Stimulated activated naive B cell treated with anti-CD40 and anti-IgM and Interleukin-4, amounts not matched to agents 10 μg/mL and 1 μg/mL and 100 μg/mL, for 72 hours (primary cell): ENCODE data around the gene KIF12.
A peak's percentile ranks its signal among the peaks of the same experiment; 100 is the strongest.

ENCODE experiments used
- ATAC-seq, 2 donors: fragments of 150-1000 bp; cut with Tn5 transposase; replicated peaks; 2 replicates each; pipeline ENCODE4 v1.10.0; 2021; ENCODE audit warnings: moderate library complexity in 1 of 2
- DNase-seq: peaks from one replicate; pipeline ENCODE4 v3.0.0; 2021
- H3K27ac Mint-ChIP-seq: one replicate; pipeline ENCODE4 v1.8.0; 2022; ENCODE audit warnings: mild to moderate bottlenecking, mixed read lengths
- H3K27me3 Mint-ChIP-seq, 2 donors: one replicate each; pipeline ENCODE4 v1.8.0; 2022; ENCODE audit warnings: mixed read lengths in 2 of 2
- H3K36me3 Mint-ChIP-seq, 2 donors: one replicate each; pipeline ENCODE4 v1.8.0; 2022; ENCODE audit warnings: mixed read lengths in 2 of 2, mild to moderate bottlenecking in 1 of 2
- H3K4me1 Mint-ChIP-seq, 2 donors: one replicate each; pipeline ENCODE4 v1.8.0; 2022; ENCODE audit warnings: mixed read lengths in 2 of 2, mild to moderate bottlenecking in 1 of 2
- H3K4me3 Mint-ChIP-seq, 2 donors: one replicate each; pipeline ENCODE4 v1.8.0; 2022; ENCODE audit warnings: mild to moderate bottlenecking in 2 of 2, mixed read lengths in 2 of 2, moderate library complexity in 1 of 2
- H3K9me3 Mint-ChIP-seq, 2 donors: one replicate each; pipeline ENCODE4 v1.8.0; 2022; ENCODE audit warnings: mixed read lengths in 2 of 2, mild to moderate bottlenecking in 1 of 2

The KIF12 gene

DNA sequence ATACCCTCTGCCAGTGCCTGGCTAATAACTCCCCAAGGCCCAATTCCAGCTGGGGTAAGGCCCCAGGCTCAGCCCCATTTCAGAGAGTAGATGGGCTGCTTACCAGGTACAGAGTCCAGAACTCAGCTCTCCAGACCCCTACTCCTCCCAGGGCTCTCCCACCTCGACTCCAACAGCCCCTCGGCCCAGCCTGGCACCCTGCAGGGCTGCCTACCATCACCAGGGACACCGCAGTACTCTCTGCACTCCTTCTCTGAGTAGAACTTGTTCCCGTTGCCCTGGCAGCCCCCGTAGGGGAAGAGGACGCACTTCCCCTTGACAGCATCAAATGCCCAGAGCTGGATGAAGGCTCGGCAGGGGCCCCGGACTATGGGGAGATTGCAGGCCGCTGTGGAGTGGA is 38.4 kb downstream of the KIF12 start:
- DNase-seq (no peak), ATAC-seq (no peak)
- no peak overlapping the region for H3K4me3 Mint-ChIP-seq
- H3K27ac Mint-ChIP-seq = no peak overlapping the region
- peaks cover 3 to 4% of the 10 kb centered on the region in 2 donors for H3K36me3 Mint-ChIP-seq
- peaks cover 13 to 17% of the 10 kb centered on the region in 2 donors for H3K27me3 Mint-ChIP-seq
- peaks cover 0 to 3% of the 10 kb centered on the region in 2 donors for H3K9me3 Mint-ChIP-seq
- H3K4me1 Mint-ChIP-seq = peaks cover 10 to 36% of the 10 kb centered on the region in 2 donors

DNA sequence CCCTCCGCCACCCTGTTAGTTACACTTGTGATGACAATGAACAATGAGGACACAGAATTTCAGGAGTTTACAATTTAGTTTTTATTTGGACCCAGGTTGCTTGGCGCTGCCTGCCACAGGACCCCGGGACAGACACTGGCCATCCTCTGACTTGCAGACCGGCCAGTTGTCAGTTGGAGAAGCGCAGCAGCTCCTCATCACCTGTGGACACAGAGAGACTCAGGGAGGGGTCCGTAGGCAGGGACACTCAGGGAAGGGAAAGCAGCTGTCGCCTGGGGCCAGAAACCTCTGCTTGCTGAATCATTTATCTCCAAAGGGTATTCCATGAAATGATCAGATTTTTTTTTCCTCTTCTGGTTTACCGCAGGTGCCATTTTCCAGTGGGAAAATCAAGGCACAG is 39.0 kb downstream of the KIF12 start:
- ATAC-seq (no peak), DNase-seq (no peak)
- peaks cover 10 to 39% of the 10 kb centered on the region in 2 donors for H3K4me1 Mint-ChIP-seq
- peaks cover 0 to 3% of the 10 kb centered on the region in 2 donors for H3K9me3 Mint-ChIP-seq
- no peak overlapping the region for H3K27ac Mint-ChIP-seq
- H3K36me3 Mint-ChIP-seq = peaks cover 3 to 4% of the 10 kb centered on the region in 2 donors
- peaks cover 13 to 17% of the 10 kb centered on the region in 2 donors for H3K27me3 Mint-ChIP-seq
- H3K4me3 Mint-ChIP-seq = no peak overlapping the region

DNA sequence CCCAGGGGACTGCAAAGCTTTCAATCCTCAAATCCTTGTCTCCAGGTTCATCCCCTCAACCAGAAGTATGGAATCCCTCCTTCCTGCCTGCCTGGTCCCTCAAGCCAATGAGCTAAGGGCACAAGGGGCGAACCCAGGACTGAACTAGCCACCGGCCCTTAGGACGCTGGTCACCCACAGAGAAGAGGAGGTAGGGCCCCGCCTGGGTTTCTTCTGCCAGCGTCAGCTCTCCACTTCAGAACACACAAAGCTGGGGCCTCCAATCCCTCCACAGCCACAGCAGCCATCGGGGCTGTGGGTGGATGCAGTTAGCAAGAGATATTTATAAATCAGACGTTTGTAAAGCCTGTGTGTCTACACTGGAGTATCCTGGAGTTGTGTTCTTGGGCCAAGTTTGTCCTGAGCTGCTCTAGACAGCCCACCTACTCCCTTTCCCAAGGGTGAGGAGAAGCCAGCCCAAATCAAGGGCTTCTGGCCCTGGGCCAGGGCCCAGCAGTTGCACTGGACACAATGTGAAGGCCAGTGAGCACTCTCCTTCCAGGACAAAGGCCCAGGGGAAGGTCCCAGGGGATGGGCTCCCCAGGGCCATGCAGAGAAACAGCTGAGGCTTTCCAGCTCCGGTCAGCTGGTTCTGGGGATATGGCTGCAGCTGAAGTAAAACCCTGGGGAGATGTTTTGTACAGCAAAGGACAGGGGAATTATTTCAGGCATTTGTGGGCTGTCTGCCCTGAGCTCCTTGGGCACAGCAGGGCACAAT is 39.9 kb downstream of the KIF12 start:
- Mint-ChIP-seq H3K27me3 (peaks cover 13 to 17% of the 10 kb centered on the region in 2 donors), H3K27ac (no peak overlapping the region), H3K36me3 (peaks cover 3 to 4% of the 10 kb centered on the region in 2 donors), H3K9me3 (peaks cover 0 to 3% of the 10 kb centered on the region in 2 donors), H3K4me3 (no peak overlapping the region), H3K4me1 (peaks cover 11 to 39% of the 10 kb centered on the region in 2 donors)
- ATAC-seq (peak; percentile 27 to 42), DNase-seq (no peak)

DNA sequence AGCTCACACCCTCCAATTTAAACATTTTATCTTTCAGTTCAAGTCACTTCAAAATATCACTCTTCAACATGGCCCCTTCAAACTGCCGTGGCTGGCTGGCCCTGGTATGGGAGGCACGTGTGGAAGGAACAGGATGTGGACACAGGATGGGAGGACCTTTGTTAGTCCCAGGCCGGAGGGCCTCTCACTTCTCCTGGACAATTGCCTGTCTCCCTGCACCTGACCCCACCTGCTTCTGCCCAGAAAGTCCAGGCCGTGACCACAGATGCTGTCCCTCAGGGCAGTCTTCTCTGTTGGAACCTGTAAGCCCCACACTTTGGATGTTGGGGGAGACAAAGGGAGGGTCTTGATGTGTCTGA is 40.4 kb downstream of the KIF12 start:
- ATAC-seq = peak; percentile 33 to 37
- peaks cover 0 to 2% of the 10 kb centered on the region in 2 donors for H3K9me3 Mint-ChIP-seq

DNA sequence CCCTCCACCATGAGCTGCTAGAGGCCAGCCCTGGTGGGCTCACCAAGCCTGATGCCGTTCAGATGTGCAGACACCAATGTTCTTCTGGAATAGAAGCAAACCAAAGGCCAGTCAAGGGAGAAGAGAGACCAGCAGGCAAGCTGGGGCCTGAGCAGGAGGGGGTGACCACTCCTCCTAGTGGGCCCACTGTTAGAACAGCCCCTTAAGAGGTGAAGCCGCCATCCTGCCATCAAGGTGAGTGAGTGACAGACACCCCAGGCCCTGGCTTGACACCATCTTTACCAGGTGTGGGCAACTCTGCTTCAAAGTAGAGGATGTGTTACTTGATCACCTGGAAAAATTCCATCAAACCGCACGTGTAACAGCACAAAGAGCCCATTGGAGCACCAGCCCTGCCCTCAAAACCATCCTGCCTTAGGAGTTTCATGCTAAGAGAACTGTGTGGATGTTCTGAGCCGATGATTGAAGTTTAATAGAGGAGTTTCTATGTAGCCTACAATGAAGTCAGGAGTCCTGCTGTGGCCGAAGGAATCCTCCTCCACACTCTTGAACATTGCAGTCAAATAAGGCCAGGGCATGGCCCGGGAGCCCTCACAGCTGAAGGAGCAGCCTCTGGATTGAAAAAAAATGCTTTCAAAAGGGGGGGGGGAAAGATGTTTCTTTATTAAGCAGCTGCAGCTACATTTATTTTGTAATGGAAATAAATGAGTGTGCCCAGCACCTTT is 41.8 kb downstream of the KIF12 start:
- DNase-seq (no peak), ATAC-seq (no peak)
- Mint-ChIP-seq H3K36me3 (no peaks in the 10 kb centered on the region), H3K27ac (no peak overlapping the region), H3K4me1 (peaks cover 11 to 39% of the 10 kb centered on the region in 2 donors), H3K4me3 (no peak overlapping the region), H3K9me3 (no peaks in the 10 kb centered on the region), H3K27me3 (peaks cover 0 to 6% of the 10 kb centered on the region in 2 donors)

More for the DNA sequence above, 40.4 kb downstream of the KIF12 start:
- Mint-ChIP-seq H3K4me3 (no peak overlapping the region), H3K4me1 (peaks cover 11 to 39% of the 10 kb centered on the region in 2 donors), H3K27ac (no peak overlapping the region), H3K36me3 (peaks cover 2 to 3% of the 10 kb centered on the region in 2 donors), H3K27me3 (peaks cover 10 to 15% of the 10 kb centered on the region in 2 donors)
- no peak for DNase-seq

DNA sequence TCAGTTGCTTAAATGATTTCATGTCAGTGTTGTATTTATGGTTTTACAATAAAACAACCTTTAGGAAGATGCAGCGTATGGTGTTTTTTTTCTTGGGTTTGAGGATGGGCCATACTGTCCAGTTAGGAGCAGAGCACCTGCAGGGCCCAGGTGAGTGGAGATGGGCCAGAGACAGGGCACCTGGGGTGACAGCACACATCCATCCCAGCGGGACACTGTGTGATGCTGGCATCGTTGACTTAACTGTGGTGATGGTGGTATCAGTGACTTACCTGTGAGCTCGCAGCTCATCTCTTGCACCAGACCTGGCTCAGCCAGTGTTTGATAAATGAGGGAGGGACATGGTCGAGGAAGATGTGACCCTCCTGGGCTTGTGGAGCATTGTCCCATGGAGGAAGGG is 42.6 kb downstream of the KIF12 start:
- DNase-seq (no peak), ATAC-seq (no peak)
- Mint-ChIP-seq H3K4me1 (peaks cover 8 to 39% of the 10 kb centered on the region in 2 donors), H3K9me3 (no peaks in the 10 kb centered on the region), H3K4me3 (peak overlapping the region; percentile 1 to 17), H3K27ac (peak overlapping the region; percentile 31), H3K36me3 (no peaks in the 10 kb centered on the region), H3K27me3 (no peaks in the 10 kb centered on the region)

DNA sequence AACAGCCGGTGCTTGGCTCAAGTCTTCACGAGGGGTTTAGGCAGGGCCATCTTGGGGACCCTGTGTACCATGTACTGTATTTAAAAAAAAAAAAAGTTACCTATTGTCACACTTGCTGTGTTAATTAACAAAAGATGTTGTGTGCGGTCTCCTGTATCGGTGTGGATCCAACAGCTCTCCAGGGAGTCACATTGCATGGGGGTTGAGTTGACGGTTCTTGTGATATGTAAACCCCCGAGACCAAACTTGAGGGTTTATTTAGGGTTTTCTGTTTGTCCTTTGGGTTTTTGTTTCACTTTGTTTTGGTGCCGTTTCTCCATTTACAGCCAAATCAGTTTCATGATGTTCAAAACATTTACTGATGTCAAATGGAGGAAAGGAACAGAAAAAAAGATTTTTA is 43.2 kb downstream of the KIF12 start:
- DNase-seq = no peak
- Mint-ChIP-seq H3K36me3 (peaks cover 2 to 3% of the 10 kb centered on the region in 2 donors), H3K27ac (no peak overlapping the region), H3K9me3 (no peaks in the 10 kb centered on the region), H3K4me1 (peaks cover 8 to 39% of the 10 kb centered on the region in 2 donors), H3K4me3 (peak overlapping the region in 1 of 2 donors; percentile 46), H3K27me3 (no peaks in the 10 kb centered on the region)
- peak; percentile 35 to 57 for ATAC-seq

DNA sequence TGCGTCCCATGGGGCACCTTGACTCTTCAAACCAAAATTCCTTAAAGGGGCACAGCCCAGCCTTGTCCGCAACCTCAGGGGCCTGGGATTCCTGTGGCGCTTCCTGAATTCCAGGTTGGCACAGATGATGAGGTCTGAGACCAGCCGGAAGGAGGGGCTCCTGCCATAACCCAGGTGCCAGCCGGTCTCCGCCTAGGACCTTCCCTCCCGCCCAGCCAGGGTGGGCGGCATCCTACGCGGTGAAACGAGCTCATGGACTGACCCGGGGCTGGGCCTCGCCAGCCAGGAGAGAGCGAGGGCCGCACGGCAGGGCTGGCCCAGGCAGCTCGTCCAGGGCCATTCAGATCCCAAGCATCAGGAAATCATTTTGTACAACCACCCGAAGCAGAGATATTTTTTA is 44.0 kb downstream of the KIF12 start:
- DNase-seq (no peak), ATAC-seq (no peak)
- peaks cover 8 to 32% of the 10 kb centered on the region in 2 donors for H3K4me1 Mint-ChIP-seq
- H3K9me3 Mint-ChIP-seq = no peaks in the 10 kb centered on the region
- H3K27ac Mint-ChIP-seq = no peak overlapping the region
- no peak overlapping the region for H3K4me3 Mint-ChIP-seq
- H3K27me3 Mint-ChIP-seq = no peaks in the 10 kb centered on the region
- peaks cover 3 to 6% of the 10 kb centered on the region in 2 donors for H3K36me3 Mint-ChIP-seq

DNA sequence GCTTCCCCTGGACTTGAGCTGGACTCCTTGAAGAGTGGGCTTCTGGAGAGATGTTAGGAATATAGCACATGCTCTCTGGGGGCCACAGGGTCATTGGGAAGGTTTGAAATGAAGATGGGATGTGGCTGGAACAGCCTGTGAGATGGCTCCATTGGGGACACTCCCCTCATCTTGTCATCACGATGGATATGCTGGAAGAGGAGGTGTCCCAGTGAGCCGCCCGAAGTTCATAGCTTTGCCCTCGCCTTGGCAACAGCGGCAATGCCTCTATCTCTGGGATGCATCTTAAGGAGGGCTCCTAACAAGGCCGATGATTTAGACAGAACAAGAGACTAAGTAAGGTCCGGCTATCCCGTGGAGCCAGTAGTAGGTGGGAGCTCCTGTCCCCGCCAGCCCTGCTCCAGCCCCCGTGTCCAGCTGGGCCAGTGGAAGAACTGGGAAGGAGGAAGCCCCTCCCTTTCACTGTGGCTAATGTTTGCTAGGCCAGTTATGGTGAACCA is 44.9 kb downstream of the KIF12 start:
- Mint-ChIP-seq H3K4me1 (peaks cover 7 to 24% of the 10 kb centered on the region in 2 donors), H3K4me3 (no peak overlapping the region), H3K27ac (no peak overlapping the region), H3K36me3 (peaks cover 6 to 9% of the 10 kb centered on the region in 2 donors), H3K9me3 (no peaks in the 10 kb centered on the region), H3K27me3 (no peaks in the 10 kb centered on the region)
- DNase-seq = no peak
- ATAC-seq = no peak

DNA sequence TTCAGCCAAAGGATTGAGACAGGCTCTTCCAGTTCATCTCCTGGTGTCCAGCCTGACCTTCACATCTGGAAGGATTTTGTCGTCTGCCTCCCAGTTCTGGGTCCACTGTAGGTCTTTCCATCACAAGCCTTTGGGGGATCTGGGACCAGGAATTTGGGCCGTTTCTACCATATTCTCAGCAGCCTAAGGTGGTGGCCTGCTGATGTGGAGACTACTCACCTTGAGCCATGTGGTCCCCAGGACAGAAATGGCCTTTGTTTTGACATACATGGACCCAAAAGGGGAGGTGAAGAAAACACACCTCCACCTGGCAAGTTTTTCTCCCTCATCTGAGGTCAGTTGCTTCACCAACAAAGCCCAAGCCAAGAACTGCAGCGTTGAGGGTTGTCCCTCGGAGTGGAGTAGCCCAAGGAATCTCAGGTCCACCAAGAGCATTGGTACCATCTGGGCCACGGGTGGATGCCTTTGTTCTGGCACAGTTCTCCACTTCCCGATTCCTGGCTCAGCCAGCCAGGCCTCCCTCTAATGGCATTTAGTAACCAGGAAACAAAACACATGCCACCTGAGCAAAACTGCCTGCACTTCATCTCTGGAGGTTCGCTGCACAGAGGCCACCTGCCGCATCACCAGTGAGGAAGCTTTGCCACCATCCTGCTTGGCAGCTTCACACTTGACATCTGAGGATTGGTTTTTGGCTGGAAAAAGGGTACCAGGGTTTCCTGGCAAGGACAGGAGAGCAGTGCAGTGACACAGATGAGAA is 45.7 kb downstream of the KIF12 start:
- Mint-ChIP-seq H3K36me3 (peaks cover 6 to 9% of the 10 kb centered on the region in 2 donors), H3K9me3 (no peaks in the 10 kb centered on the region), H3K27ac (peak overlapping the region; percentile 49), H3K27me3 (no peaks in the 10 kb centered on the region), H3K4me1 (peaks cover 4 to 16% of the 10 kb centered on the region in 2 donors), H3K4me3 (no peak overlapping the region)
- ATAC-seq (no peak), DNase-seq (no peak)

DNA sequence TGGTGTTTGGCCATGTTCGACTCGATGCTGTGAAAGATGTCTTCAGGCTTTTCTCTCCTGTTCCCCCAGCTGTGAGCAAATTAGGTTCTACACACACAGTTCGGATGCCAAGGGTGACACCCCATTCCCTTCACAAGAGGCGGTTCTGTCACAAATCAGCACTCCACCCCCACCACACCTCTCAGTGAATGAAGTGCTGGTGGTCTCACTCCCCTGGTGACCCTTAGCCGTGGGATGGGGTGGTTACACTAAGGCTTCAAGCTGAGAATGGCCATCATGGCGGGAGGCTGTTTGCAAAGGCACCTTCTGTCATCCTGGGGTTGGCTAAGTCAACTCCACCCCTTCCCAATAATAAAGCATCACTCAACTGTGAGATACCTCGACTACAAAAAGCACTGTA is 47.4 kb downstream of the KIF12 start:
- H3K27ac Mint-ChIP-seq = no peak overlapping the region
- peaks cover 6 to 9% of the 10 kb centered on the region in 2 donors for H3K36me3 Mint-ChIP-seq
- peaks cover 4 to 14% of the 10 kb centered on the region in 2 donors for H3K4me1 Mint-ChIP-seq
- no peaks in the 10 kb centered on the region for H3K27me3 Mint-ChIP-seq
- ATAC-seq = no peak
- H3K9me3 Mint-ChIP-seq = no peaks in the 10 kb centered on the region
- DNase-seq = no peak
- no peak overlapping the region for H3K4me3 Mint-ChIP-seq

DNA sequence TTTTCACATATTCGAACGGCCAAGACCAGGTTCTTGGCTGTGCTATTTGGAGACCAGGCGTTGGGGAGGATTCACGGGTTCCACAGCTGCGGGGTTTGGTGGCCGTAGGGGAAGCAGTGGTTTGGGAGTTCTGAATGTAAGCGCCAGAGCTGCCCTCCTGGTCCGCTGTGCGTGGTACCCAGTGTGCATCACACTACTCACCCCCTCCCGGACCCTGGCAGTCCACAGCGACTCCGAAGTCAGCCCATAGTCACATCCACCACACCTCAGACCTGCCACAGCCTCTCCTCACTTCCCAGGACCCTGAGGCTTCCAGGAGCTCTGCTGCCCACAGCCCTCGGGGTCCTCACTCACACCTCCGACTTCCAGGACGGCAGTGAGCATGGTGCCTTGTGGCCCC is 47.8 kb downstream of the KIF12 start:
- no peaks in the 10 kb centered on the region for H3K27me3 Mint-ChIP-seq
- ATAC-seq = no peak
- H3K4me3 Mint-ChIP-seq = no peak overlapping the region
- peaks cover 6 to 9% of the 10 kb centered on the region in 2 donors for H3K36me3 Mint-ChIP-seq
- H3K4me1 Mint-ChIP-seq = peaks cover 2 to 10% of the 10 kb centered on the region in 2 donors
- peak overlapping the region; percentile 37 for H3K27ac Mint-ChIP-seq
- no peak for DNase-seq
- H3K9me3 Mint-ChIP-seq = no peaks in the 10 kb centered on the region

DNA sequence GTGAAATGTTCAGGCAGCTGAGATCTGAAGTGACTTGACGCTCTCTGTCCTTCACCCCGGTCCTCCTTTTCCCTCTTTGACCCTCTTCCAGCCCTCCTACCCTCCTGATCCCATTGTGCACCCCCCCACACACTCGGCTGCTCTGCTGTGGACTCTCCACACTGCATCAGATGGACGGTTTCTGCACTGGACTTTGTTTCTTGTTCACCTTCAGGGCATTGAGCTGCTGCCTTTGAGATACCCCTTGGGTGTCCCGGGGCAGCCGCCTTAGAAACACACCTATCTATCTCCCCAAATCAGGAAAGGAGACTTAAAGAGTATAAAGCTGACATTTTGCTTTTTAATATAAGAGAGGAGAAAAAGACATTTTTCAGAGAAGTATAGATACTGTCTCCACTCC is 48.4 kb downstream of the KIF12 start:
- H3K9me3 Mint-ChIP-seq = no peaks in the 10 kb centered on the region
- no peak overlapping the region for H3K27ac Mint-ChIP-seq
- DNase-seq (no peak), ATAC-seq (no peak)
- peaks cover 6 to 9% of the 10 kb centered on the region in 2 donors for H3K36me3 Mint-ChIP-seq
- H3K4me3 Mint-ChIP-seq = no peak overlapping the region
- H3K4me1 Mint-ChIP-seq = peaks cover 2 to 4% of the 10 kb centered on the region in 2 donors
- no peaks in the 10 kb centered on the region for H3K27me3 Mint-ChIP-seq

DNA sequence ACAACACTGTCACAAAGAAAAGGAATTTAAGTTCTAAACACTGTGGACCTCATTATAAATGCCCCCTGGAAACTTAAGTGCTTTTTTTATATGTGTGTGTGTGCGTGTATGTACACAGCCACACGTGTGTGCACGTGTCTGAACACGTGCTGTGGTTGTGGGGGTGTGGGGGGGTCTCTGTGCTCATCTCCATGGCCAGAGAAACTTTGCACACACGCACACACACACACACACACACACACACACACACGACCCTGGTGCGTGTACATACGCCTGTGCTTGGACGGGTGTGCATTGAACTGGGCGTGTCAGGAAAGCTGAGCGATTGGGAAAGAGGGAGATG is 48.9 kb downstream of the KIF12 start:
- no peaks in the 10 kb centered on the region for H3K27me3 Mint-ChIP-seq
- no peak for DNase-seq
- H3K36me3 Mint-ChIP-seq = peaks cover 6 to 9% of the 10 kb centered on the region in 2 donors
- H3K4me1 Mint-ChIP-seq = peaks cover 2% of the 10 kb centered on the region in 2 donors
- no peak overlapping the region for H3K4me3 Mint-ChIP-seq
- ATAC-seq = no peak
- H3K9me3 Mint-ChIP-seq = no peaks in the 10 kb centered on the region
- H3K27ac Mint-ChIP-seq = no peak overlapping the region
